MG63 (cell line): Measurements from ENCODE around the gene APLP2. TPM values are rescaled to one million over a fixed set of nuclear protein-coding genes. Genes with fewer than 3 reads are reported as not detected.
"Not testable (repeated sequence)": the region's sequence is repeated elsewhere in the genome, so short reads cannot be mapped to it uniquely, and the experiment has no call there.

Experiments
- DNase-seq: peaks from one replicate; pipeline ENCODE4 v3.0.0-alpha.2; 2020
- H3K27me3 ChIP-seq: fragments of 250-450 bp; sonication (Bioruptor Pico); 2 replicates; pipeline ENCODE4 v1.5.1; 2020; ENCODE audit warnings: mild to moderate bottlenecking, moderate library complexity
- H3K36me3 ChIP-seq: fragments of 250-450 bp; sonication (Bioruptor Pico); 2 replicates; pipeline ENCODE4 v1.5.1; 2020; ENCODE audit warnings: mild to moderate bottlenecking, moderate library complexity
- H3K4me3 ChIP-seq: fragments of 250-450 bp; sonication (Bioruptor Pico); 2 replicates; pipeline ENCODE4 v1.5.1; 2020; ENCODE audit warnings: mild to moderate bottlenecking, moderate library complexity
- H3K9me3 ChIP-seq: fragments of 250-450 bp; sonication (Bioruptor Pico); 2 replicates; pipeline ENCODE4 v1.5.1; 2020; ENCODE audit warnings: mild to moderate bottlenecking, moderate library complexity
- total RNA-seq: library from RNA; depleted of rRNA; stranded (reverse); fragments of >200 nt; shearing (Covaris generic); gene quantifications from 2 replicates; pipeline ENCODE4 v1.2.3, GENCODE V29; 2014; ENCODE audit warnings: low replicate concordance; rRNA removed

APLP2 gene
- total RNA-seq = 369 and 426 TPM in 2 replicates

- Histone ChIP-seq H3K27me3 (no peaks in the 10 kb centered on the region), H3K4me3 (peak within 1 kb of the TSS; percentile 82), H3K9me3 (no peaks in the 10 kb centered on the region), H3K36me3 (peaks cover 4% of the 10 kb centered on the region)
- peak; percentile 99 for DNase-seq
These were observed at the start of gene APLP2 for GRCh38 chr11:130069659-130070108. APLP2 (plus strand) TSS chr11:130069894; CDS start chr11:130069978, 84 bp downstream.

- no peak for DNase-seq
- Histone ChIP-seq H3K36me3 (no peaks in the 10 kb centered on the region), H3K27me3 (no peaks in the 10 kb centered on the region), H3K4me3 (no peak overlapping the region), H3K9me3 (0 out of 2 replicates have a peak, but pooled peaks cover 2% of the 10 kb centered on the region)
These were observed 49.4 kb upstream of the APLP2 start for GRCh38 chr11:130020323-130020722.

GRCh38 chr11:130021606-130022005 is 48.1 kb upstream of the APLP2 start:
- not testable (repeated sequence) for H3K36me3 ChIP-seq, H3K9me3 ChIP-seq, H3K4me3 ChIP-seq, DNase-seq, H3K27me3 ChIP-seq

GRCh38 chr11:130022799-130023198 is 46.9 kb upstream of the APLP2 start:
- DNase-seq = peak; percentile 40
- H3K36me3 ChIP-seq = no peaks in the 10 kb centered on the region
- no peaks in the 10 kb centered on the region for H3K27me3 ChIP-seq
- H3K4me3 ChIP-seq = peak overlapping the region; percentile 12
- H3K9me3 ChIP-seq = no peaks in the 10 kb centered on the region

- H3K36me3 ChIP-seq = no peaks in the 10 kb centered on the region
- no peaks in the 10 kb centered on the region for H3K9me3 ChIP-seq
- DNase-seq = peak; percentile 85
These were observed 46.5 kb upstream of the APLP2 start for GRCh38 chr11:130023204-130023603.

GRCh38 chr11:130024361-130024760 is 45.3 kb upstream of the APLP2 start:
- Histone ChIP-seq H3K9me3 (no peaks in the 10 kb centered on the region), H3K36me3 (no peaks in the 10 kb centered on the region), H3K4me3 (no peak overlapping the region), H3K27me3 (no peaks in the 10 kb centered on the region)
- DNase-seq = no peak

More at GRCh38 chr11:130023204-130023603, 46.5 kb upstream of the APLP2 start:
- Histone ChIP-seq H3K4me3 (no peak overlapping the region), H3K27me3 (no peaks in the 10 kb centered on the region)

- H3K4me3 ChIP-seq = no peak overlapping the region
- no peaks in the 10 kb centered on the region for H3K27me3 ChIP-seq
- no peaks in the 10 kb centered on the region for H3K36me3 ChIP-seq
- H3K9me3 ChIP-seq = no peaks in the 10 kb centered on the region
- no peak for DNase-seq
These were observed 44.3 kb upstream of the APLP2 start for GRCh38 chr11:130025371-130025770.

GRCh38 chr11:130029137-130029536 is 40.6 kb upstream of the APLP2 start:
- DNase-seq = no peak
- H3K27me3 ChIP-seq = no peaks in the 10 kb centered on the region
- no peak overlapping the region for H3K4me3 ChIP-seq
- no peaks in the 10 kb centered on the region for H3K9me3 ChIP-seq
- no peaks in the 10 kb centered on the region for H3K36me3 ChIP-seq

- no peaks in the 10 kb centered on the region for H3K27me3 ChIP-seq
These were observed 38.6 kb upstream of the APLP2 start for GRCh38 chr11:130031056-130031455.

GRCh38 chr11:130031945-130032344 is 37.7 kb upstream of the APLP2 start:
- H3K36me3 ChIP-seq = no peaks in the 10 kb centered on the region
- no peak overlapping the region for H3K4me3 ChIP-seq
- no peaks in the 10 kb centered on the region for H3K9me3 ChIP-seq
- no peaks in the 10 kb centered on the region for H3K27me3 ChIP-seq
- no peak for DNase-seq

More at GRCh38 chr11:130031056-130031455, 38.6 kb upstream of the APLP2 start:
- Histone ChIP-seq H3K4me3 (no peak overlapping the region), H3K9me3 (no peaks in the 10 kb centered on the region), H3K36me3 (no peaks in the 10 kb centered on the region)
- no peak for DNase-seq

- Histone ChIP-seq H3K27me3 (no peaks in the 10 kb centered on the region), H3K36me3 (no peaks in the 10 kb centered on the region), H3K4me3 (no peak overlapping the region), H3K9me3 (no peaks in the 10 kb centered on the region)
- no peak for DNase-seq
These were observed 36.8 kb upstream of the APLP2 start for GRCh38 chr11:130032931-130033330.

GRCh38 chr11:130034236-130034635 is 35.5 kb upstream of the APLP2 start:
- no peaks in the 10 kb centered on the region for H3K36me3 ChIP-seq
- H3K9me3 ChIP-seq = no peaks in the 10 kb centered on the region
- H3K27me3 ChIP-seq = no peaks in the 10 kb centered on the region
- DNase-seq = no peak
- H3K4me3 ChIP-seq = no peak overlapping the region

- no peaks in the 10 kb centered on the region for H3K9me3 ChIP-seq
- H3K36me3 ChIP-seq = no peaks in the 10 kb centered on the region
- DNase-seq = peak; percentile 79
- H3K27me3 ChIP-seq = no peaks in the 10 kb centered on the region
- H3K4me3 ChIP-seq = no peak overlapping the region
These were observed 32.6 kb upstream of the APLP2 start for GRCh38 chr11:130037058-130037457.

- peak; percentile 83 for DNase-seq
- H3K36me3 ChIP-seq = no peaks in the 10 kb centered on the region
- no peaks in the 10 kb centered on the region for H3K27me3 ChIP-seq
- H3K4me3 ChIP-seq = no peak overlapping the region
- no peaks in the 10 kb centered on the region for H3K9me3 ChIP-seq
These were observed 31.7 kb upstream of the APLP2 start for GRCh38 chr11:130037881-130038585.

- Histone ChIP-seq H3K4me3 (no peak overlapping the region), H3K36me3 (no peaks in the 10 kb centered on the region), H3K27me3 (no peaks in the 10 kb centered on the region), H3K9me3 (no peaks in the 10 kb centered on the region)
- DNase-seq = no peak
These were observed 29.3 kb upstream of the APLP2 start for GRCh38 chr11:130040281-130040940.

- H3K36me3 ChIP-seq = no peaks in the 10 kb centered on the region
- peak; percentile 56 for DNase-seq
- H3K4me3 ChIP-seq = no peak overlapping the region
These were observed 27.6 kb upstream of the APLP2 start for GRCh38 chr11:130042093-130042591.

GRCh38 chr11:130043575-130043974 is 26.1 kb upstream of the APLP2 start:
- no peaks in the 10 kb centered on the region for H3K9me3 ChIP-seq
- H3K27me3 ChIP-seq = no peaks in the 10 kb centered on the region
- H3K36me3 ChIP-seq = no peaks in the 10 kb centered on the region
- DNase-seq = no peak
- no peak overlapping the region for H3K4me3 ChIP-seq

More at GRCh38 chr11:130042093-130042591, 27.6 kb upstream of the APLP2 start:
- H3K27me3 ChIP-seq = no peaks in the 10 kb centered on the region
- H3K9me3 ChIP-seq = no peaks in the 10 kb centered on the region
